GM23338 (cell line): ENCODE data around the gene CYP2J2. TPM values are rescaled to one million over a fixed set of nuclear protein-coding genes. Genes with fewer than 3 reads are reported as not detected.

Source experiments
- JUNB ChIP-seq: IDR thresholded peaks from one replicate; pipeline ENCODE4 v1.6.1; 2016; ENCODE audit warnings: antibody characterized with exemption; ENCODE audit not compliant: unreplicated experiment
- POLR2AphosphoS5 ChIP-seq: IDR thresholded peaks from 2 replicates; pipeline ENCODE4 v1.6.1; 2016; ENCODE audit warnings: antibody characterized with exemption, low read depth
- STAT1 ChIP-seq: IDR thresholded peaks from one replicate; pipeline ENCODE4 v1.6.1; 2016; ENCODE audit warnings: antibody characterized with exemption; ENCODE audit not compliant: unreplicated experiment
- polyA plus RNA-seq: library from polyadenylated mRNA; unstranded; fragments of >200 nt; fragmentation: Nextera tagmentation; extraction: Ambion mirVana; gene quantifications from 2 replicates; pipeline ENCODE4 v1.2.1, GENCODE V29; 2016
- small RNA-seq: library from RNA; depleted of rRNA; stranded (forward); fragments of <200 nt; gene quantifications from one replicate; pipeline ENCODE3, GENCODE V24; 2014; ENCODE audit warnings: low replicate concordance
- total RNA-seq: library from RNA; depleted of rRNA; stranded (reverse); fragments of >200 nt; shearing (Covaris generic); gene quantifications from 2 replicates; pipeline ENCODE4 v1.2.3, GENCODE V29; 2014; rRNA removed

Gene CYP2J2
- total and polyA plus RNA-seq, 2 experiments from 2014 or later, result 1.4 to 1.5 TPM

DNA sequence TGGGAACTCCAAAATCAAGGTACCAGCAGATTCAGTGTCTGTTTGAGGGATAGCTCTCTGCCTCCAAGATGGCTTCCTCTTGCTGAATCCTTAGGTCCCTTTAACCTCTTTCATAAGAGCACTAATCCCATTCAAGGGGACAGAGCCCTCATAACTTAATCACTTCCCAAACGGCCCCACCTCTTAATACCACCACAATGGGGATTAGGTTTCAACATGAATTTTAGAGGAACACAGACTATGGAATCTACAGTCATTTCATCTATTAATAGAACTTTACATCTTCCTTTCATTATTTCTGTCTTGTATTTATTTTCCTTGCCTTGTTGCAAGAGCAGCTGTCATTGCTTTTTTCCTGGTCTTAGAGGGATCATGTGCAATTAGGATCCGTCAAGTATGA lies 81.5 kb downstream of the CYP2J2 start (continued):
- TF ChIP-seq JUNB (no peak), POLR2AphosphoS5 (no peak), STAT1 (no peak)

Small RNA genes lying within 50 kb of the gene (small RNA-seq; reads per million reads assigned to genes)
- not detected for gene RN7SL475P

Other genes starting within 250 kb of the CYP2J2 start
- 27.6 and 28.6 TPM in 2 replicates for gene HOOK1, start 111.8 kb downstream of the CYP2J2 start, total RNA-seq
- gene HOOK1, start 111.8 kb downstream of the CYP2J2 start, polyA plus RNA-seq, result 19.4 and 27.4 TPM in 2 replicates
- 0.07 TPM in 1 of 2 replicates, not detected in the other for gene C1orf87, start 147.0 kb upstream of the CYP2J2 start, total RNA-seq
- 0.21 TPM in 1 of 2 replicates, not detected in the other for gene C1orf87, start 147.0 kb upstream of the CYP2J2 start, polyA plus RNA-seq